ENCODE measurements around the gene BICRA. TPM values are rescaled to one million over a fixed set of nuclear protein-coding genes. Genes with fewer than 3 reads are reported as not detected.
A peak's percentile ranks its signal among the peaks of the same experiment; 100 is the strongest.
"Not testable (repeated sequence)": the region's sequence is repeated elsewhere in the genome, so short reads cannot be mapped to it uniquely, and the experiment has no call there.

BICRA gene
- total and polyA plus RNA-seq, 8 donors: 13.8 to 18.8 (median 15.5) TPM

DNA sequence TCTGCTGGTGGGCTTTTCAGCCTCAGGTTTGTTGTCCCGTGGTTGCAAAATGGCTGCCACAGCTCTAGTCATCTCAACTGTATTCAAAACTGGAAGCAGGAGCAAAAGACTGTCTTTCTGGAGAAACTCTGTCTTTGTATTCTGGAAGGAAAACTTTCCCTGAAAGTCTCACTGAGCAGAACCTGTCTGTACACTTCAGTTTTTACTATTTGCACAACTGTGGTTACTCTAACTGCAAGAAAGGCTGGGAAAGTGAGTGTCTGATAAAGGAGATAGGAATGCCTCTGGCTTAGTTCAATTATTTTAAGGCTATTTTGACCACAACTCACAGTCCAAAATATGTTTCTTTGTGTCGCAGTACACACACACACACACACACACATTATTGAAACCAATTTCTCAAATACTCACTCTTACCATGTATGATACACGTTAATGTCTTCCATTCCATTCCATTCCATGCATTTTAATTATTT lies 54.5 kb downstream of the BICRA start:
- peak; percentile 71 for ATAC-seq
- Histone ChIP-seq H3K4me1 (peaks cover 37 to 78% of the 10 kb centered on the region in 2 donors), H3K27ac (peak overlapping the region; percentile 88 to 93), H3K27me3 (no peaks in the 10 kb centered on the region), H3K36me3 (no peaks in the 10 kb centered on the region), H3K9me3 (no peaks in the 10 kb centered on the region), H3K4me3 (no peak overlapping the region)
- peak in 2 of 4 donors; percentile 3 to 32 for DNase-seq
- TF ChIP-seq, protein P1, sequence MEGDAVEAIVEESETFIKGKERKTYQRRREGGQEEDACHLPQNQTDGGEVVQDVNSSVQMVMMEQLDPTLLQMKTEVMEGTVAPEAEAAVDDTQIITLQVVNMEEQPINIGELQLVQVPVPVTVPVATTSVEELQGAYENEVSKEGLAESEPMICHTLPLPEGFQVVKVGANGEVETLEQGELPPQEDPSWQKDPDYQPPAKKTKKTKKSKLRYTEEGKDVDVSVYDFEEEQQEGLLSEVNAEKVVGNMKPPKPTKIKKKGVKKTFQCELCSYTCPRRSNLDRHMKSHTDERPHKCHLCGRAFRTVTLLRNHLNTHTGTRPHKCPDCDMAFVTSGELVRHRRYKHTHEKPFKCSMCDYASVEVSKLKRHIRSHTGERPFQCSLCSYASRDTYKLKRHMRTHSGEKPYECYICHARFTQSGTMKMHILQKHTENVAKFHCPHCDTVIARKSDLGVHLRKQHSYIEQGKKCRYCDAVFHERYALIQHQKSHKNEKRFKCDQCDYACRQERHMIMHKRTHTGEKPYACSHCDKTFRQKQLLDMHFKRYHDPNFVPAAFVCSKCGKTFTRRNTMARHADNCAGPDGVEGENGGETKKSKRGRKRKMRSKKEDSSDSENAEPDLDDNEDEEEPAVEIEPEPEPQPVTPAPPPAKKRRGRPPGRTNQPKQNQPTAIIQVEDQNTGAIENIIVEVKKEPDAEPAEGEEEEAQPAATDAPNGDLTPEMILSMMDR (IDR thresholded peaks at IDR 0.05): no peak
- intact Hi-C loops (cut with DNase I): no loop called here

GRCh38 chr19:47663911-47664771 lies 55.2 kb downstream of the BICRA start:
- Histone ChIP-seq H3K9me3 (no peaks in the 10 kb centered on the region), H3K4me1 (peaks cover 37 to 78% of the 10 kb centered on the region in 2 donors), H3K4me3 (no peak overlapping the region), H3K27me3 (no peaks in the 10 kb centered on the region), H3K27ac (peak overlapping the region; percentile 88 to 93), H3K36me3 (no peaks in the 10 kb centered on the region)
- DNase-seq (peak in 3 of 4 donors; percentile 20 to 83 (median 62)), ATAC-seq (peak; percentile 68)
- TF ChIP-seq, protein P1 (IDR thresholded peaks at IDR 0.05): no peak
- intact Hi-C loops (cut with DNase I): no loop called here

DNA sequence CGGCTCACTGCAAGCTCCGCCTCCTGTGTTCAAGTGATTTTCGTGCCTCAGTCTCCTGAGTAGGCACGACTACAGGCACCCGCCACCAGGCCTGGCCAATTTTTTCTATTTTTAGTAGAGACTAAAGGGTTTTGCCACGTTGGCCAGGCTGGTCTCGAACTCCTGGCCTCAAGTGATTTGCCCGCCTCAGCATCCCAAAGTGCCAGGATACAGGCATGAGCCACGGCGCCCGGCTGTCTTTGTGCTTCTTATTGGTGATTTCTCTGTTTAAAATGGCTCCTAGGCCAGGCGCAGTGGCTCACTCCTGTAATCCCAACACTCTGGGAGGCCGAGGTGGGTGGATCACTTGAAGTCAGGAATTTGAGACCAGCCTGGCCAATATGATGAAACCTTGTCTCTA lies 59.6 kb downstream of the BICRA start:
- H3K27ac ChIP-seq; ATAC-seq; H3K27me3 ChIP-seq; H3K9me3 ChIP-seq; intact Hi-C loops (cut with DNase I); H3K4me3 ChIP-seq; DNase-seq: not testable (repeated sequence)
- peaks cover 0 to 22% of the 10 kb centered on the region in 2 donors for H3K36me3 ChIP-seq
- H3K4me1 ChIP-seq: peaks cover 21 to 46% of the 10 kb centered on the region in 2 donors

GRCh38 chr19:47670736-47671135 lies 61.8 kb downstream of the BICRA start:
- Histone ChIP-seq H3K27ac (no peak overlapping the region), H3K4me1 (peaks cover 5 to 24% of the 10 kb centered on the region in 2 donors), H3K36me3 (peaks cover 0 to 43% of the 10 kb centered on the region in 2 donors), H3K9me3 (no peaks in the 10 kb centered on the region), H3K27me3 (no peaks in the 10 kb centered on the region), H3K4me3 (no peak overlapping the region)
- TF ChIP-seq, protein P1 (IDR thresholded peaks at IDR 0.05): no peak
- intact Hi-C loops (cut with DNase I): no loop called here
- ATAC-seq: no peak
- DNase-seq: no peak

GRCh38 chr19:47671499-47671898 lies 62.6 kb downstream of the BICRA start:
- intact Hi-C loops (cut with DNase I): no loop called here
- DNase-seq: no peak
- Histone ChIP-seq H3K27ac (no peak overlapping the region), H3K4me1 (peaks cover 5 to 16% of the 10 kb centered on the region in 2 donors), H3K27me3 (no peaks in the 10 kb centered on the region), H3K9me3 (no peaks in the 10 kb centered on the region), H3K36me3 (peaks cover 0 to 48% of the 10 kb centered on the region in 2 donors), H3K4me3 (no peak overlapping the region)
- TF ChIP-seq, protein P1 (IDR thresholded peaks at IDR 0.05): no peak
- no peak for ATAC-seq

All from left lung (tissue), 10 donors.